GM12864 (cell line): Measurements from ENCODE around the gene NISCH.

Experiments
- DNase-seq: peaks from one replicate; pipeline ENCODE4 v3.0.0-alpha.2; 2011; ENCODE audit warnings: low read depth
- H3K4me3 ChIP-seq: 2 replicates; pipeline ENCODE4 v1.5.1; 2011; ENCODE audit warnings: mild to moderate bottlenecking, low read depth, low read length, control low read depth
- CTCF ChIP-seq: IDR thresholded peaks from 2 replicates; pipeline ENCODE4 v1.5.1; 2011; ENCODE audit warnings: low read depth, mild to moderate bottlenecking, moderate library complexity, low read length, control low read depth, inconsistent platforms; ENCODE audit errors: missing control alignments

NISCH gene

GRCh38 chr3:52440249-52440551 is 15.2 kb upstream of the NISCH start:
- H3K4me3 ChIP-seq: no peak overlapping the region
- TF ChIP-seq CTCF: no peak
- DNase-seq: no peak

DNA sequence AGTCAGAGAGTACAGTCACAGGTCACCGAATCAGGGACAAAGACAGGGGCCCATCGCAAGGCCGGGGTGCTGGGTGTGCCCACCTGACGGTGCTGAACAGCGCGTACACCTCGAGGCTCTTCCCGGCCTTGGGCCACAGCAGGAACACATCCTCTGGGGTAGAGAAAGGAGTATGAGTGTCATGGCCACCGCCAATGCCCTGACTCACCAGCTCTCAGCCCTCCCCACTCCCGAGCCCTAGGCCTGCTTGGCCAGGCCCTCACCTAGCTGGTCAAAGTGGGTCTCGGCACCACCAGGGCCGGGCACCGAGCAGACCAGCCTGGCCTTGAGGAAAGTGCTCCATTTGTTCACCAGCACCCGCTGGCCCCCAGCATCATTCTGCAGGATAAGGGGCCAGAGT is 14.7 kb upstream of the NISCH start:
- no peak for DNase-seq
- H3K4me3 ChIP-seq: no peak overlapping the region
- TF ChIP-seq CTCF: no peak

DNA sequence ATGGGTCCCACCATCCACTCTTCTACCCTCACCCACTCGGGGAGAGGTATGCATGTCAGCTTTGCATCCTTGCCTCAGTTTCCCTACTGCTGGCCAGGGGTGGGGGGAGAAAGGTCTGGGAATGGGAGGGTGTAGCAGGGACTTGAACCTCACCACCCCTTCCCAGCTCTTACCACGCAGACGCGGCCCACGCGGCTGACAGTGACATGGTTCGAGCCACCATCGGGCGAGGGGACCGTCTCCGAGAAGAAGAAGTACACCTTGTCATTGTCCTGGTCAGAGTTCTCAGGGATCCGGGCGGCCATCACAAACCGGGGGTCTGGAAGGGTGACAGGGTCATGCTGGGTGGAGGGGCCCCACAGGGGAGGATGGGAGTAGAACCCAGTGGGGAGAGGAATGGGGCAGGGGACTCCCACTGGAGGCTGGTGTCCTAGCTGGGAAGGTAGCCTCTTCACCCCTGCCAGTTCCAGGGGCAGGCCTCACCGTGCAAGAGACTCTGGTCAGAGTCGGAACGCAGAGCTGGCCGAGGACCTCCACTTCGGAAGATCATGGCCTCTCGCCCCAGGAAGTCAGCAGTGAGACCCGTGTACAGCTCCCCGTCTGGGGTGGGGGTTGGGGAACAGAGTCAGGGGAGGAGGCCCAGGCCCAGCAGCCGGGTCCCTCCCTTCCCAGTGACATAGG is 14.2 kb upstream of the NISCH start:
- TF ChIP-seq CTCF: no peak
- DNase-seq: no peak
- H3K4me3 ChIP-seq: no peak overlapping the region

DNA sequence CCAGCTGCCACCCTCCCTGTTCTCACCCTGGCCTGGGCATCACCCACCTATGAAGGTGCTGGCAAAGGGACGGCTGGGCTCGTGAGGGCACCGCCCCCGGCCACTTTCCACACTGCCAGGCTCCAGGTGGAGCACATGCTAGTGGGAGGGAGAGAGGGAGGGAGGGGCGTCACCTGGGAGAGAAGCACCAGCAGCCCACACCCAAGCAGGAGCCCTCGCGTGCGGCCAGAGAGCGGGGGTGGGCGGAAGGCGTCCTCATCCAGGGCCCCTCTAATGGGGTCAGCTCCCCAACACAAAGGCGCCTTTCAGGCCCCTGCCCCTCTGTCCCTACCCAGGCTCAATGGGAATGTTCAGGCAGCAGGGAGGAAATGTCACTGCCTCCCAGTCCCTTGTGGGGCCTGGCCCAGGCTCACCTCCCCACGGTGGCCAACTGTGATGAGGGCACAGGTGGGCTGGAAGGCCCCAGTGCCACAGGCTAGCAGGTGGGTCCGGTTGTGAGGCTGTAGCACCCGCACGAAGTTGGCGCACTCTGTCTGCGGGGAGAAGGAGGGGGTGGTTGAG is 13.6 kb upstream of the NISCH start:
- no peak overlapping the region for H3K4me3 ChIP-seq
- no peak for DNase-seq
- no peak for TF ChIP-seq CTCF

GRCh38 chr3:52442409-52443267 is 12.8 kb upstream of the NISCH start:
- H3K4me3 ChIP-seq: no peak overlapping the region
- no peak for TF ChIP-seq CTCF
- DNase-seq: no peak

DNA sequence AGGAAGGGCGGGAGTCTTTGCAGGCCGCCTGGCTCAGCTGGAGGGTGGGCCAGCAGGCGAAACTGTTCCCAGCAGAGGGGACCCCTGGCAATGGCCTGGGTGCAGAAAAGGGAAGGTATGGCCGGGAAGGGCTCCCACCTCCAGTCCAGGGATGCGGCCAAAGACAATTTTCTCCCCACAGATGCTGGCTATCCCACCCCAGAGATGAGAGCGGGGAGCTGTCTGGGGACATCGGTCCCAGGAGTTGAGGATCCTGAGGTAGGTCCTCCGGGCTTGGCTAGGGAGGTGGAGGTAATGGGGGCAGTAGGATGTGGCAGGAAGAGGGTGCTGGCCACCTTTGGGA is 12.2 kb upstream of the NISCH start:
- DNase-seq: no peak
- TF ChIP-seq CTCF: no peak
- H3K4me3 ChIP-seq: no peak overlapping the region
